ENCODE results near the gene FGFBP3. TPM values are rescaled to one million over a fixed set of nuclear protein-coding genes. Genes with fewer than 3 reads are reported as not detected.

FGFBP3 gene
- total RNA-seq, result 1 to 10 TPM; 2.9 to 3.0 TPM

GRCh38 chr10:91909117-91909677 lies at the start of gene FGFBP3:
Gene FGFBP3, minus strand, starts transcription at chr10:91909486. Its CDS starts 517 bp downstream, at chr10:91908969.
- POLR2A ChIA-PET, result interaction anchor here (0.9 to 2.0 kb wide), 5 partner anchors 11 to 113 kb away, joined by 3 to 22 read pairs (median 4); partner anchors contain the start of gene BTAF1

GRCh38 chr10:91957091-91957490 lies 47.8 kb upstream of the FGFBP3 start:
- no peak overlapping the region for H3K4me3 Mint-ChIP-seq
- DNase-seq, result no peak
- no peaks in the 10 kb centered on the region for H3K4me1 Mint-ChIP-seq
- no peak for ATAC-seq (ENCODE audit: low read depth)
- peaks cover 37% of the 10 kb centered on the region for H3K36me3 Mint-ChIP-seq
- no peak overlapping the region for H3K27ac Mint-ChIP-seq
- H3K27me3 Mint-ChIP-seq, result no peaks in the 10 kb centered on the region
- POLR2A ChIA-PET, result no interaction called here
- H3K9me3 Mint-ChIP-seq, result no peaks in the 10 kb centered on the region

More at GRCh38 chr10:91909117-91909677, at the start of gene FGFBP3:
- Mint-ChIP-seq H3K27ac (peak within 1 kb of the TSS; percentile 89), H3K4me3 (peak within 1 kb of the TSS; percentile 88), H3K4me1 (peaks cover 17% of the 10 kb centered on the region), H3K27me3 (peaks cover 19% of the 10 kb centered on the region), H3K36me3 (peaks cover 12% of the 10 kb centered on the region), H3K9me3 (no peaks in the 10 kb centered on the region)
- ATAC-seq (ENCODE audit: low read depth), result no peak
- DNase-seq, result no peak

GRCh38 chr10:91955114-91955513 lies 45.8 kb upstream of the FGFBP3 start:
- Mint-ChIP-seq H3K27ac (no peak overlapping the region), H3K4me3 (no peak overlapping the region), H3K4me1 (peaks cover 1% of the 10 kb centered on the region), H3K9me3 (no peaks in the 10 kb centered on the region), H3K27me3 (no peaks in the 10 kb centered on the region), H3K36me3 (peaks cover 32% of the 10 kb centered on the region)
- DNase-seq, result no peak
- POLR2A ChIA-PET, result no interaction called here
- no peak for ATAC-seq (ENCODE audit: low read depth)

- DNase-seq, result no peak
- ATAC-seq (ENCODE audit: low read depth), result no peak
- Mint-ChIP-seq H3K4me1 (peaks cover 1% of the 10 kb centered on the region), H3K4me3 (no peak overlapping the region), H3K27ac (no peak overlapping the region), H3K36me3 (peaks cover 28% of the 10 kb centered on the region), H3K9me3 (no peaks in the 10 kb centered on the region), H3K27me3 (no peaks in the 10 kb centered on the region)
- POLR2A ChIA-PET, result no interaction called here
These were observed 44.4 kb upstream of the FGFBP3 start for GRCh38 chr10:91953600-91954160.

GRCh38 chr10:91944880-91945630 lies 35.8 kb upstream of the FGFBP3 start:
- POLR2A ChIA-PET, result interaction anchor here (0.6 to 1.5 kb wide), 2 partner anchors 18 to 21 kb away, joined by 3 to 4 read pairs; partner anchors contain the start of gene BTAF1
- peak; percentile 90 for ATAC-seq (ENCODE audit: low read depth)
- no peak for DNase-seq
- Mint-ChIP-seq H3K4me1 (peaks cover 22% of the 10 kb centered on the region), H3K9me3 (no peaks in the 10 kb centered on the region), H3K27me3 (no peaks in the 10 kb centered on the region), H3K4me3 (no peak overlapping the region), H3K27ac (peak overlapping the region; percentile 62), H3K36me3 (peaks cover 29% of the 10 kb centered on the region)

- no peak overlapping the region for H3K4me3 Mint-ChIP-seq
- peaks cover 19% of the 10 kb centered on the region for H3K4me1 Mint-ChIP-seq
- ATAC-seq (ENCODE audit: low read depth), result no peak
- no peaks in the 10 kb centered on the region for H3K27me3 Mint-ChIP-seq
- H3K27ac Mint-ChIP-seq, result no peak overlapping the region
- no peak for DNase-seq
- no peaks in the 10 kb centered on the region for H3K9me3 Mint-ChIP-seq
- POLR2A ChIA-PET, result interaction anchor here (1.6 kb wide), 1 partner anchor 18 kb away, joined by 7 read pairs; the partner anchor contains the start of gene BTAF1
- peaks cover 41% of the 10 kb centered on the region for H3K36me3 Mint-ChIP-seq
These were observed 32.1 kb upstream of the FGFBP3 start for GRCh38 chr10:91941426-91941825.

- H3K27me3 Mint-ChIP-seq, result no peaks in the 10 kb centered on the region
- POLR2A ChIA-PET, result no interaction called here
- H3K4me1 Mint-ChIP-seq, result peaks cover 16% of the 10 kb centered on the region
- H3K36me3 Mint-ChIP-seq, result peaks cover 43% of the 10 kb centered on the region
- H3K4me3 Mint-ChIP-seq, result no peak overlapping the region
- H3K9me3 Mint-ChIP-seq, result no peaks in the 10 kb centered on the region
- no peak for DNase-seq
- no peak for ATAC-seq (ENCODE audit: low read depth)
- no peak overlapping the region for H3K27ac Mint-ChIP-seq
These were observed 30.4 kb upstream of the FGFBP3 start for GRCh38 chr10:91939653-91940052.

GRCh38 chr10:91935886-91936285 lies 26.6 kb upstream of the FGFBP3 start:
- no peak for DNase-seq
- no peaks in the 10 kb centered on the region for H3K27me3 Mint-ChIP-seq
- H3K9me3 Mint-ChIP-seq, result no peaks in the 10 kb centered on the region
- ATAC-seq (ENCODE audit: low read depth), result no peak
- peaks cover 33% of the 10 kb centered on the region for H3K4me1 Mint-ChIP-seq
- H3K27ac Mint-ChIP-seq, result no peak overlapping the region
- H3K4me3 Mint-ChIP-seq, result no peak overlapping the region
- peaks cover 49% of the 10 kb centered on the region for H3K36me3 Mint-ChIP-seq
- POLR2A ChIA-PET, result no interaction called here

GRCh38 chr10:91932737-91933136 lies 23.5 kb upstream of the FGFBP3 start:
- ATAC-seq (ENCODE audit: low read depth), result no peak

GRCh38 chr10:91931526-91932190 lies 22.4 kb upstream of the FGFBP3 start:
- POLR2A ChIA-PET, result interaction anchor here (1.9 kb wide), 1 partner anchor 8 kb away, joined by 7 read pairs; the partner anchor contains the start of gene BTAF1
- H3K27ac Mint-ChIP-seq, result no peak overlapping the region
- H3K27me3 Mint-ChIP-seq, result no peaks in the 10 kb centered on the region
- H3K4me3 Mint-ChIP-seq, result no peak overlapping the region
- peaks cover 34% of the 10 kb centered on the region for H3K36me3 Mint-ChIP-seq
- peaks cover 44% of the 10 kb centered on the region for H3K4me1 Mint-ChIP-seq
- H3K9me3 Mint-ChIP-seq, result no peaks in the 10 kb centered on the region
- ATAC-seq (ENCODE audit: low read depth) (no peak), DNase-seq (no peak)

More at GRCh38 chr10:91932737-91933136, 23.5 kb upstream of the FGFBP3 start:
- no peak overlapping the region for H3K27ac Mint-ChIP-seq
- no peaks in the 10 kb centered on the region for H3K9me3 Mint-ChIP-seq
- H3K4me3 Mint-ChIP-seq, result no peak overlapping the region
- POLR2A ChIA-PET, result interaction anchor here (1.9 kb wide), 1 partner anchor 9 kb away, joined by 7 read pairs; the partner anchor contains the start of gene BTAF1
- H3K27me3 Mint-ChIP-seq, result no peaks in the 10 kb centered on the region
- DNase-seq, result no peak
- peaks cover 41% of the 10 kb centered on the region for H3K4me1 Mint-ChIP-seq
- H3K36me3 Mint-ChIP-seq, result peaks cover 40% of the 10 kb centered on the region

GRCh38 chr10:91930939-91931338 lies 21.7 kb upstream of the FGFBP3 start:
- ATAC-seq (ENCODE audit: low read depth) (no peak), DNase-seq (no peak)
- peaks cover 45% of the 10 kb centered on the region for H3K4me1 Mint-ChIP-seq
- no peaks in the 10 kb centered on the region for H3K27me3 Mint-ChIP-seq
- no peak overlapping the region for H3K27ac Mint-ChIP-seq
- peaks cover 32% of the 10 kb centered on the region for H3K36me3 Mint-ChIP-seq
- POLR2A ChIA-PET, result no interaction called here
- H3K9me3 Mint-ChIP-seq, result no peaks in the 10 kb centered on the region
- H3K4me3 Mint-ChIP-seq, result no peak overlapping the region

GRCh38 chr10:91925022-91925320 lies 15.7 kb upstream of the FGFBP3 start:
- Mint-ChIP-seq H3K9me3 (peaks cover 1% of the 10 kb centered on the region), H3K36me3 (peaks cover 6% of the 10 kb centered on the region), H3K4me3 (peak overlapping the region; percentile 99), H3K27me3 (peaks cover 2% of the 10 kb centered on the region), H3K27ac (no peak overlapping the region), H3K4me1 (peaks cover 37% of the 10 kb centered on the region)
- ATAC-seq (ENCODE audit: low read depth) (no peak), DNase-seq (no peak)
- POLR2A ChIA-PET, result interaction anchor here (2.2 kb wide), 1 partner anchor 366 kb away, joined by 11 read pairs; the partner anchor contains the start of genes CPEB3 and MARCHF5
